Activated CD4-positive, CD25-positive, alpha-beta regulatory T cell treated with anti-CD3 and anti-CD28 coated beads, Interleukin-2, amount 50 U/mL, for 24 hours (primary cell): ENCODE results near the gene MAP1LC3B2.

Experiments
- ATAC-seq, 2 donors: fragments of 150-1000 bp; cut with Tn5 transposase; one replicate each; pipeline ENCODE4 v1.10.0; 2021; ENCODE audit warnings: mild to moderate bottlenecking in 1 of 2, moderate library complexity in 1 of 2

The MAP1LC3B2 gene

GRCh38 chr12:116597886-116598285, 38.7 kb downstream of the MAP1LC3B2 start:
- no peak for ATAC-seq

- no peak for ATAC-seq
Measured at GRCh38 chr12:116598311-116599284, 39.4 kb downstream of the MAP1LC3B2 start.

GRCh38 chr12:116599285-116600136, 40.3 kb downstream of the MAP1LC3B2 start:
- peak in 1 of 2 donors; percentile 17 for ATAC-seq

GRCh38 chr12:116600959-116601918, 42.1 kb downstream of the MAP1LC3B2 start:
- ATAC-seq: no peak

- ATAC-seq: no peak
Measured at GRCh38 chr12:116601933-116602810, 43.0 kb downstream of the MAP1LC3B2 start.

- no peak for ATAC-seq
Measured at GRCh38 chr12:116603546-116604177, 44.5 kb downstream of the MAP1LC3B2 start.

GRCh38 chr12:116604178-116604895, 45.2 kb downstream of the MAP1LC3B2 start:
- ATAC-seq: no peak

GRCh38 chr12:116604951-116605641, 45.9 kb downstream of the MAP1LC3B2 start:
- ATAC-seq: no peak

- ATAC-seq: no peak
Measured at GRCh38 chr12:116606397-116606796, 47.2 kb downstream of the MAP1LC3B2 start.

GRCh38 chr12:116607039-116607438, 47.9 kb downstream of the MAP1LC3B2 start:
- no peak for ATAC-seq

GRCh38 chr12:116609319-116610114, 50.3 kb downstream of the MAP1LC3B2 start:
- ATAC-seq: no peak

- no peak for ATAC-seq
Measured at GRCh38 chr12:116610971-116611541, 51.9 kb downstream of the MAP1LC3B2 start.

- ATAC-seq: no peak
Measured at GRCh38 chr12:116612436-116612835, 53.3 kb downstream of the MAP1LC3B2 start.

GRCh38 chr12:116613256-116613655, 54.1 kb downstream of the MAP1LC3B2 start:
- ATAC-seq: no peak

- no peak for ATAC-seq
Measured at GRCh38 chr12:116614194-116614915, 55.2 kb downstream of the MAP1LC3B2 start.

- ATAC-seq: no peak
Measured at GRCh38 chr12:116615141-116615861, 56.1 kb downstream of the MAP1LC3B2 start.
